KG1 (cell line): ENCODE data around the gene CACNA1D.
"Not testable (repeated sequence)": the region's sequence is repeated elsewhere in the genome, so short reads cannot be mapped to it uniquely, and the experiment has no call there.

ENCODE experiments used
- DNase-seq: peaks from one replicate; lab custom pipeline; 2025; lab: John Stamatoyannopoulos, UW

CACNA1D gene

DNA sequence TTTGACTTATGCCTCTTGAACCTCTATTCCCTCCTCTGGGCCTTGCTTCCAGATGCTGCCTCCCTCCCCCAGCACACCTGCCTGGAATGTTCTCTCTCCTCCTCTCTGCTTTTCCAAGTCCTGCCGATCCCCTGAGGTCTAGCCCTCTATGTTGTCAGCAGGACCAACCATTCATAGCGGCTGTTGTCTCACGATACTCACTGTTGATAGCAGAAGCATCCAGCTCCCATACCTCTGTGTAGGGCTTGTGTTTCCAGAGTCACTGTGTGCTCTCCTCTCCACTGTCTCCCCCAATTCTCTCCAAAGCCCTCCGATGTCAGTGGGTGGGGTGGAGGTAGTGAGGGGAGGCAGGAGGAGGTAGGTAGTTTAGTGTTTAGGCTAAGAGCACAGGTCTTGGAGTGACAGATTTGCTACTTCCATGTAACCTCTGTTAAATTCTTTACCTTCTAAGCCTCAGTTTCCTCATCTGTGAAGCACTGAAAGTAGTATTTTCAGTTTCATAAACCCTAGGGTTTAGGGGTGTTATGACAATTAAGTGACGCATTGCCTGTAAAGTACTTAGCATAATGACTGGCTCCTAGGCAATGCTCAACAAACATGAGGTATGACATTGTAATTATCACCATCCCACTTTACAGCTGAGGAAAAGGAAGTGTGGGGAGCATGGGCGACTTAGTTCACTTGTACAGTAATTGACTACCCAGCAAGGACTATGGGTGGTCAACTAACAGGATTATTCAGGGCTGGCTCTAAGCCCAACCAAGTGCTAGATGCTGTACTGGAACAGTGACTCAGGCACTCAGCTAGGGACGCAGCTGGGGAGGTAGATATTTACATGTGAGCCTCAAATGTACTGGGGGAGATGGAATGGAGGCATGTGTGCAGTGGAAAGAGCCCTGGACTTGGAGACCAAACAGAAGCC lies 122.8 kb downstream of the CACNA1D start:
- DNase-seq: no peak

DNA sequence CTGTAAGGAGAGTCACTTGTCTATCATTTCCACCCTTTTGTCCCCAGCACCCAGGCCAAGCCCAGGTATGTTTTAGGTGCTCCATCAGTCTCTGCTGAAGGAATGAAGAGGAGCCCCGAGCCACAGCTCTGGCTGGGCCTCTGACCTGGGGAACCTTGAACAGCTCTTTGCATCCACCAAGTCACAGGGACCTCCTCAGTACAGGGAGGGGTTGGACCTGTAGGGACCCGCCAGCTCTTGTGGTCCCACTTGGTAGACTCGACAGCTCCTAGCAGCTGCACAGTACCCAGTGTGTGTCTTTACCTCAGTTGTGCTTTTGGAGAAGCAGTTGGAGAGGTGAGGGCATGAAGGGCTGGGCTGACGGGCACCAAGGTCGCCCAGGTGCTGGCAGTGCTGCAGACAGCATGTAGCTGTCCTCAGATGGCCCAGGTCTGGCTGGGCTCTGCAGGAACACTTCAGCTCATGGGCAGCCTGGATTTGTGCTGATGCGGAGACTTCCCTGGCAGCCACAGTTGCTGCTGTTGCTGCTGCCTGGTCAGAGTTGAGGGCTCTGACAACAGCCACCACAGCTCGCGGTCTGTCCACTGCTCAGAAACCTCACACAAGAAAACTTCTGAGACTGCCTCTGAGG lies 123.6 kb downstream of the CACNA1D start:
- DNase-seq: no peak

DNA sequence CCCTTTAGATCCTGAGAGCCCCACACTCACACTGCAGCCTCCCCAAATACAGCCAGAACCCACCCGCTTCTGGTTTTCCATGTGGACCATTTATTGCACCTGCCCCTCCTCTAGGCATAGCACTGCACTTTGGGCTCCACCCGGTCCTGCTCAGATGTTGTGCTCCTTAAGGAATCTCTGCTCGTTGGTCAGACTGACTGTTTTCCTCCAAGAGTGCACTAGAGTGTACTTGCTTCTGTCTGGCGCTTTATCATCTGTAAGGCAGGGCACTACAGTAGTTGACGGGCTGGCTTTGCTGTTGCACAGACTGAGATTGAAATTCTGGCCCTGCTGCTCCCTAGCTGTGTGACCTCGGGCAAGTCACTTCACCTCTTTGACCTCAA lies 124.1 kb downstream of the CACNA1D start:
- DNase-seq: no peak

DNA sequence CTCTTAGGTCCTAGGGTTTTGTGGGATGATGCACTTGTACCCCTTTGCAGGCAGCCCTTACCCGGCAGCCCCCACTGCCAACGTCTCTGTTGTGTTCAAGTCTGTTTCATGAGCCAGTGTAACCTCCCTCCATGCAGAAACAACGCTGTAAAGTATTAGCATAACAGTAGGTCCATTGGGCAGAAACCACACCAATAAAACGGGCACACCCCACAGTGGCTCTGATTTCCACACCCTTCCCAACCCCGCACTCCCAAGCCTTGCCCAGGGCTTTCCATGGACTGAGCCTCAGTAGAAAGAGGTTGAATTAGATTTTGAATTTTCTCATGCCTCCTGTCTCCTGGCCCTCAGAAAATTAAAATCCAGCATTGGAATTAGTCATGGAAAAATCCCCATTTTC lies 124.5 kb downstream of the CACNA1D start:
- DNase-seq: no peak

DNA sequence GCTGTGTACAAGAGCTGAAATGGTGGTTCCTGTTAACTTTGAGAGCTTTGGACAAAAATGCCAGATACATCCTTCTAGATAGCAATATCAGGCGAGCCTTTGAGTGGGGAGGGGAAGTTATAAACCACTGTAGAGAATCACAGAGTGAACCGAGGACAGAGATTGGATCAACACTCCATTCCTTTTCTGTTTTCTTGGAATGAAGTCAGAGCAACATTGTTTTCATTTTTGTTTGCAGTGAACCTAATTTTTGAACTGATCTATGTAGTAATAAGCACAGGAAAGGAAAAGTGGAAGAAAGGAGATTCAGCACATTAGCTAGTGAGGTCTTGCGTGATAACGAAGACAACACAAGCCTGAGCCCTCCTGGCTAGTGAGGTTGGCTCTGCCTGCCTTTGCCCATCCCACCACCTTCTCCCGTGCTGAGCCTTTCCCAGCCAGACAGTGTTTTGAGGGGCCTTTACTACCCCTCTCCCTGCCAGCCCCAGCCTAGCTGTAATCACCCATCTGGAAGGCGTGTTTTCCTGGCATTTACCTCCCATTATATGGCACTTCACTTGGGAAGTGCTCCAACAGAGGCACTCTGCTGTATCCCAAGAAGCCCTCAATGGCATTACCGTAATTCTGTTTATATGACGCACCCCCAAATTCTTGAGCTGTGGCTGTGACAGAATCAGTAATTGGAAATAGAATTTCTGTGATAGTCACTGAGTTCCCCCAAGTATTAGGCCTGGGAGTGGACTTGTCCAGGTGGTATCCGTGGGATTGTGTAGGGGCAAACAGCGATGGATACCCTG lies 129.8 kb downstream of the CACNA1D start:
- no peak for DNase-seq

DNA sequence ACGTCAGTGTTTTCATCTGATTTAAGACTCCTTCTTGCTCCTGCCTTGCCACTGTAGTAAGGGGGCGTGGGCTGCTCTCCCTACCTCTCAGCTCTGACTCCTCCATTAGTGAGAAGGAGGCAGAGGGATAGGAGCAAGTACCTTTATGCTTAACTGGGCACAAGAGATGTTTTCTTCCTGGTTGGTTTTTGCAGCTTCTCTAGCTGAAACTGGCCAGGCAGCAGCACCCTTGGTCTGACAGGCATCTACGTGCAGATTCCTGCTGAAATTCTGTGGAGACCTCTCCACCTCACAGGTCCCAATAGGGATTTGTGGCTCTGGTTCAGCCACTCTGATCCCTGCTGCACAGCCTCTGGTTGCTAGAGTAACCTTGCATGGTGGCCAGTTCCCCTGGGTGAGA lies 132.5 kb downstream of the CACNA1D start:
- no peak for DNase-seq

DNA sequence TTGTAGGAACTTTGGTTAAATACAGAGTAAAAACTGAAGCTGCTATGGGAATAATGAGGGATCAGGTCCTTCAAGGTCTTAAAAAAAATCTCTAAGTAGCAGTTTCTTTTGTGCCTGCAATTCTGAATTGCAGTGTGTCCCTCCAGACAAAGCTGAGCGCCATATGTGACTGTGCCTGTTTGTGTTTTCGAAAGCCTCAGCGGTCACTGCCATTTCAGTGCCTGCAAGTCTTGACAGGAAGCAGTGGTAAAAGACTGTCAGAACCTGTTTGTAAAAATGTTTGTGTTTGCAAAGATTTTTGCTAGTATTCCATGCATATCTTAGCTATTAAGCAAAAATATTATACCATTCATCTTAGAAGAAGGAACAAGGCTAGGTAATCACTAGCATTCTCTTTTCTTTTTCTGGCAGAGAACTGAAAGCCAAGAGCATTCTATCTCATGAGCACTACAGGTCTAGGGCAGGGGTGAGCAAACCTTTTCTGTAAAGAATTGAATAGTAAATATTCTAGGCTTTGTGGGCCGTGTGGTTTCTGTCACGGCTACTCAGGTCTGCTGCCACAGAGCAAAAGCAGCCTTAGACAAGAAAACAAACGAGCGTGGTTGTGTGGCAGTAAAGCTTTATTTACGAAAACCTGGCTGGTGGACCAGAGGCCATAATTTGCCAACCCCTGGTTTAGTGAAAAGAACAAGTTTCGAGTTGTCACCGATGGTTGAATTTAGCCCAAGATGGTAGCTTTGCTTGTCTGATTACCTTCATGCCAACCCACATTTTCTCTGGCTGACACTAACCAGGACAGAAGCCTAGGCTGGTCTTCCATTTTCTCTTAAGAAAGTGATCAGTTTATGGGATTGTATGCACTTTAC lies 134.4 kb downstream of the CACNA1D start:
- DNase-seq: no peak

DNA sequence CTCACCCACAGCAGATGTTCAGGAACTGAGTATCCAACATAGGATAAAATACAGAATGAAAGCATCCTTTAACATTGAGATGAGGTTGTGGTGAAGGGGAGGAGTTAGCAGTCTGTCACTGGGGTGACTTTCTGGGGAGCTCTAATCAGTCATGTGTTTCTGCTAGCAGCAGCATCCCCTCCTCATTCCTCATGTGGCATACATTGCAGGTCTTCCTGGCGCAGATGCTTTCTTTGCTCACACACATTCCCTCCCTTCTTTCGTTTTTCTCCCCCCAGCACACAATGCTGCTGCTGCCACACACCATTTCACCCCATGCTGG lies 135.0 kb downstream of the CACNA1D start:
- DNase-seq: no peak

DNA sequence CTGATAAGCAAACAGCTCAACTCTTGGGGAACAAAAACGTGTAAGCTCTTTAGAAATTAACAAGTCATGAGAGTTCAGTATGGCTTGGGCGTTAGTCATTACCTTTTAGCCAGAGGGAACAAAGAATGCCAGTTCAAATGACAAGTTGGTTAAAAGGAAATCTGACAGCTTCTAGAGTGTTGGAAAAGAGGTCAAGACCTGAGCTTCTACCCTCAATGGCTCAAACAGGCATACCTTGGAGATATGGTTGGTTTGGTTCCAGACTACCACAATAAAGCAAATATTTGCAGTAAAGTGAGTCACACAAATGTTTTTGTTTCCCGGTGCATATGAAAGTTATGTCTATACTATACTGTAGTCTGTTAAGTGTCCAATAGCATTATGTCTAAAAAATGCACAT lies 136.1 kb downstream of the CACNA1D start:
- no peak for DNase-seq

DNA sequence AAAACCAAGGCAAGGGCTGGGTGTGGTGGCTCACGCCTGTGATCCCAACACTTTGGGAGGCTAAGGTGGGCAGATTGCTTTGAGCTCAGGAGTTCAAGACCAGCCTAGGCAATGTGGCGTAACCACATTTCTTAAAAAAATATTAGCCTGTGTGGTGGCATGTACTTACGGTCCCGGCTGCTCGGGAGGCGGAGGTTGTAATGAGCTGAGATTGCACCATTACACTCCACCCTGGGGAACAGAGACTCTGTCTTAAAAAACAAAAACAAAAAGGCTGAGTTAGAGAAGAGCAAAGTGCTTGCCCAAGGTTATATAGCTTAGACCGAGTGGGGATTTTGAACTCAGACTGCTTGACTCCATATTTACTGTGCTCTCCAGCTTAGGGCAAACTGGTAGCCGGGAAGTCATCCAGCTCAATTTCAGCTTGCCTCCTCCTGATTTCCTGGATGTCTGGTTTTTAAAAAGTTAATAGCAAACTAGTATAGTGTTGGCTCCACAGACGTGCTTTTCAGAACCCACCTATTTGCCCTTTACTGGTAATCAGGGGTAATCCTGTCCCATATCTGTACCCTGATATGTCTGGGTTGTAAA lies 138.9 kb downstream of the CACNA1D start:
- DNase-seq: no peak

DNA sequence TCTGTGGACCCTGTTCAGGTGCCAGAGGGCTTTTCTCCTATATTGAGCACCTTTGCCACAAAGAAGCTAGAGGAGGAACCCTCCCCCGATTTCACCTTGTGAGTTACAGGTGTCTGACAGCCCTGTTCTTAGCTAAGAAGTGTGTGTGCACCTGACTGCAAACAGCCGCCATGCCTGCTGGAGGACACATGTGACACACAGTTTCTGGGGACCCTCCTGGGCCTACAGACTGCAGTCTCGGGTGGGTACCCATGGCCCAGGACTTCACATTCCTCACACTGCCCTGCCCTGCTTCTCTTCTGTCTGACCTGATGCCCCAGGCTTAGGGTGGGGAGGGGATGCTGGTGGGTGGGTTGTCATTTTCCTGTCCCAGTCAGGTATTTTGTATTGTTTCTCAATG lies 140.6 kb downstream of the CACNA1D start:
- DNase-seq: no peak

DNA sequence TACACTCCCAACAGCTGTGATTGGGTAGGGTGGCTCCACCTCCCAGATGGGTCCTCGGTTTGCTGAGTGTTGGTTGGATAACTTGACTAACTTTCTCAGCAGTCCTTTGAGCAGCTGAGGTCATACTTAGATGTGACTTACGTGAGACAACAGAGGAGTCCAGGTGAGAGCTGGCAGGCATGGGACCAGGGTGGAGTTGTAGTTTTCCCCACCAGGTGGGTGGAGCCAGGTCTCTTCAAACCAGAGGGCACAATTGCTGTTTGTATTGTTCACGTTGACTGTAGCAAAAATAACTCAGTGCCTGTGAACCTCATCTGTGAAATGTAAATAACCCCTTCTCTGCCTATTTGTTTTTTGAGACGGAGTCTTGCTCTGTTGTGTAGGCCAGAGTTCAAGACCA lies 144.4 kb downstream of the CACNA1D start:
- not testable (repeated sequence) for DNase-seq

DNA sequence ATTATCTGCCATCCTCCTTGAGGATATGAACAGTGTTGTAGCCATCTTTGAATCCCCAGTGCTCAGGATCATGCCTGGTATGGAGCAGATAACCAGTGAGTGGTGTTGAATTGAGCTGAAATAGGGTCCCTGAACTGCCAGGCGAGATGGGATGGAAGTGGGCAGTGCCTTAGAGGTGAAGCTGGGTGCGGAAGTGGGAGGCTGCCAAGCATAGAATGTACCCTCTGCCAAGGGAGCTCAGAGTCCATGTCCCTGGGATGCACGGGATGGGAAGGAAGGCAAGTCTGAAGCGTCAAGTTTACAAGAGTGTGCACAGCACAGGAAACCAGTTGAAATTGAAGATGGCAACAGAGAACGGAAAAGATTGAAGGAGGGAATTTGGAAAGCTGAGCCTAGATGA lies 147.0 kb downstream of the CACNA1D start:
- no peak for DNase-seq

DNA sequence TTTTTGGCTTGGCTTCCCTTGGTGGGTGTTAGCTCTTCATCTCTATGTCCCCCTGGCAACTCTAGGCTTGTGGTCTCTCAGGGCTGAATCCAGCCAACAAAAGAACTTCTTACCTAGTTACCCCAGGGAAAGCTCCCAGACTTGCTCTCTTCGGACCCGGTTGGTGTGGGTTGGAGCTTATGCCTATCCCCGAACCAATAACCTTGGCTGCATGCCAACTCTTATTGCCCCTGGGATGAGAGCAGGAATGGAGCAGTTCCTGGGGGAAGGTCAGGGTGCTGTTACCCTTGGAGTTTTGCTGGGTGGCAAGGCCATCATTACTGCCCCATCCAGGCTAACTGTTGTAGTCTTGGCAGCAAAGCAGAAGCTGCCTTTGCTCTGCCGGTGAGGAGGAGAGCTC lies 147.8 kb downstream of the CACNA1D start:
- no peak for DNase-seq

DNA sequence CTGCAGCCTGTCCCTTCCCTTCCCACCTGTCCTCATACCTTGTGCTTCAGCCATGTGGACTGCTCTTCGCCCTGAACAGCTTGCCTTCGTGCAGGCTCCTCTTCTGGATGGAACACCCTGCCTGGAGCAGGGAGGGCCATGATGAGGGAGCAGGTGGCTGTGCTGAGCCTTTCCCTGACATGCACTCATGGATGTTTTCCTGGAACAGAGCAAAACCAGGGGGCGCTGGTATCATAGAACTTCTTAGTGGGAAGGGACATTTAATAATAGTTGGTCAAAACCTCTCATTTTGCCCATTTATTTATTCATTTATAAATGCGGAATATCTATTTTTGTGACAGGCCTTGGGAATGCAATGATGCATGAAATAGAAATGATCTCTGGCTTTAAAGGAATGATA lies 149.3 kb downstream of the CACNA1D start:
- no peak for DNase-seq

DNA sequence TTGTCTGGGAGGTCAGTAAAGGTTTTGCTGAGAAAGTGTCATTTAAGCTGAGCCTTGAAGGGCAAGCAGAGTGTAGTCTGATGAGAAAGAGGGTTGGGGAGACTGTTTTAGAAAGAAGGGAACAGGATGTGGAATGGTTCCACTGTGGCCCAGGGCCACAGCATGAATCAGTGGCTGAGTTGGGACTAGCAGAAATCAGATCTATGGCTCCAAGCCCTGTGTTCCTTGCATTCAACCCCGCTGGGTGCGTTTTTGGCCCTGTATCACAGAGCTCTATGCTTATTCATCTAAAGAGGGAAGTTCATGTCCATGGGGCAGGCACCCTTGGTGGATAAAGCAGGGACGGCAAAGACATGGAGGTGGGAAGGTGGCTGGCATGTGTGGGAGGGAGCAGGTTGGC lies 151.3 kb downstream of the CACNA1D start:
- DNase-seq: no peak

DNA sequence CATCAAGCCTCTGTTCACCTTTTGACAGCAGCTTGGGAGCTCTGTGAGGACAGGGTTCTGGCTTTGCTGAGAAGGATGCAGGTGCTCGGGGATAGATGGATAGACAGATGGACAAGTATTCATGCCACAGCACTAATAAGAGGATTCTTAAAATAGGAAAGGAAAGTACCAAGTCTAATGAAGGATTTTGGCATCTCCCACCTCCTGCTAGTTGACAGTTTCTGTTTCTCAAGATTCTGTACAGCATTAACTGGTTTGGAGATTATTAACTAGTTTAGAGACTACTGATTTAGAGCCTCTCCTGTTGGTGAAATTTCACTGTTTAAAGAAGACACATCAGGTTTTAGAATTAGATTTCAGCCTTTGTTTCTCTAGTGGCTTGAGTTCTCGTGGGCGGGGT lies 152.3 kb downstream of the CACNA1D start:
- no peak for DNase-seq

DNA sequence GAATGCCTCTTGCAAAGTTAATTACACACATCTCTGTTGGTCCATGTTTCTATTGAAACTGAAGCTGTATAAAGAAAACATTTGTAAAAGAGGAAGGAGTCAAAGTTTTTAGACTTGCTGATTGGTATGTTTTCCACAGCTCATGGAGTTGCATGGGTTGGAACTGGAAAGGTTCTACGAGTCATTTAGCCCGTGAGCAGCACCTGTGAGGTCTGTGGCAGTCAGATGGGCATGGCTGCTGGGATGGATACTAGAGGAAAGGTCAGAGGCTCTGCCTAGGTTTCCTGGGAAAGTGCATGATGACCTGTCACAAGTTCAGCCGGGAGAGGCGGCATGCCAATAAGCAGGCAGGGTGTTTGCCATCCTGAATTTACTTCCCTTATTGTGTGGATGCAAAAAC lies 155.4 kb downstream of the CACNA1D start:
- DNase-seq: no peak

DNA sequence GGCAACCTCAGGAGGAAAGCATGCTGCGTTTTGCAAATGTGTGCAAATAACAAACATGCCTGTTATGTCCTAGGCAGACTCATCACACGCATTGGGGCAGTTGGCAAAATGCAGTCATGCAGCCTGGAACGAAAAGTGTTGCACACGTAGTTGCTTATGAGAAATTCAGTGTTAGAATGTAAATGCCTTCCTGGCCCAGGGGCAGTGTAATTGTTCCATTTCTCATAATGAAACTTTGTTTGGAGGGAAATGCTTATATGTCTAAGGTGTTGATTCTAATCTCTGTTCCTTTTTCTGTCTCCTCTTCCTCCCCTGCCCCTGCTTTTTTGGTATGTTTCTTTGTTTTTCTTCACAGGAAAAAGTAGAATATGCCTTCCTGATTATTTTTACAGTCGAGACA lies 156.0 kb downstream of the CACNA1D start:
- no peak for DNase-seq

DNA sequence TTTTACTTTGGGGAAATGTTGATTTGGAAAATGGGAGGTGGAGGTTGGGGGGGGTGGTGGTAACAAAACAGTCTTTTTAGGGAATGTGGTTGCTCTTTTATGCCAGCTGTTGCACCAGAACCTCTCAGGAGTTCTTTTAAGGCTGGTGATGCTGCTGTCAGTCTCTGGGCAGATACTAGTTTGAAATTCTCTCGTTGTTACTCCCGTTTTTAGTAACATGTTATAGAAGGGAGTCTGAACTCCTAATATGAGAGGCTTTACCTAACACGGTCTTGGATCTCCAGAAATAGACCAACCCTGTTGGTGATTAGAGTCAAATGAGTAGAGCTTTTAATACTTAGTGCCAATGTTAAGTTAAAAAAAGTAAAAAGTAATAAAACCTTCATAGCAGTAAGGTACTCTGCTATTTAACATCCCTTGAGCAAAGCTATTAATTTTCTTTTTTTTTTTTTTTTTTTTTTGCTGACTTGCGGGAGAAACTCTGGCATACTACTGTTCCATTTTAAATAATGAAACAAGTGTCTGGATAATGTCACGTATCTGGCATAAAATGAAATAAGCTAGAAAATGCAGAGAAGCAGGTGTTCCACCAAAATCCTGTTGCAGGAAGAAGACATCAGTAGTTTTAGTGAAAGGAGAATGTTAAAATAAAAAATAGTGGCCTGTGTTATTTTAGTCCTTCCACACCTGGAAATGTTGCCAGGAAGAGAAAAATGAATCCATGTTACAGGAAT lies 156.7 kb downstream of the CACNA1D start:
- DNase-seq: no peak

DNA sequence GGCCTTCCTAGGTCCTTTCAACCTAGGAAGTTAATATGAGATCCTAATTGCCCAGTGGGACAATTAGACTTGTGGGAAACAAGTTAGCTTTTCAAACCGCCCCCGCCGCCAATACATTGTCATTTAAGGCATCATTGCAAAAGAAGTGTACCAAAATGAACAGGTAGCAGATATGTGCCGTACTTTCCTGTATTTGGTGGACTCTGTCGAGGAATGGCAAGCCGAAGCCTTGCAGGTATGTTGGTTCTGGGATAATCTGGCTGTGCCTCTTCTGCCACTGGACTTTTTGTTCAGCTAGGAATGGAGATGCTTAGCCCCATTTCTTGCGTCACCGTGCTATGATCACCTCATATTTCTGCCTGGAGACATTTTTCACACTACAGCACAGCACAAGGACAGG lies 157.5 kb downstream of the CACNA1D start:
- no peak for DNase-seq
